GM23248 (cell line): Measurements from ENCODE around the gene MATN4.

Experiments
- EZH2 ChIP-seq: fragments of 200-600 bp; sonication (generic); IDR thresholded peaks from 2 replicates; pipeline ENCODE4 v1.6.1; 2018; ENCODE audit warnings: antibody characterized with exemption, mild to moderate bottlenecking; ENCODE audit not compliant: insufficient read depth, poor library complexity, severe bottlenecking
- EZH2phosphoT487 ChIP-seq: fragments of 200-600 bp; sonication (generic); IDR thresholded peaks from 2 replicates; pipeline ENCODE4 v1.6.1; 2018; ENCODE audit warnings: antibody characterized with exemption, moderate library complexity, mild to moderate bottlenecking, low read depth; ENCODE audit not compliant: insufficient read depth

- TF ChIP-seq EZH2phosphoT487 (no peak), EZH2 (no peak)
These were observed 18.0 kb downstream of the MATN4 start for GRCh38 chr20:45289942-45290676.
